Heart left ventricle (tissue), 16 donors: Measurements from ENCODE around the gene EIF5A2. TPM values are rescaled to one million over a fixed set of nuclear protein-coding genes. Genes with fewer than 3 reads are reported as not detected.

Experiments
- ATAC-seq, 4 donors: fragments of 200-7000 bp; cut with Tn5 transposase; one replicate each; pipeline ENCODE4 v1.9.1; 2020 to 2022; ENCODE audit warnings: moderate library complexity in 4 of 4, mild to moderate bottlenecking in 3 of 4, moderate number of reproducible peaks in 1 of 4
- DNase-seq, 5 donors: peaks; one replicate each; pipeline ENCODE4 v3.0.0-alpha.2; 2020
- H3K27ac ChIP-seq, 12 donors: fragments of 200-600 bp; sonication (generic) in 4 of 12; one replicate each; pipeline versions ENCODE4 v1.5.0 to v1.8.0; 2016 to 2022; ENCODE audit warnings: mild to moderate bottlenecking in 2 of 12
- H3K27me3 ChIP-seq, 9 donors: fragments of 200-600 bp; sonication (generic) in 2 of 9; one replicate each; pipeline versions ENCODE4 v1.5.1 to v1.8.0; 2016 to 2022; ENCODE audit warnings: mild to moderate bottlenecking in 3 of 9
- H3K36me3 ChIP-seq, 9 donors: fragments of 200-600 bp; sonication (generic) in 2 of 9; one replicate each; pipeline versions ENCODE4 v1.5.0 to v1.8.0; 2018 to 2022; ENCODE audit warnings: mild to moderate bottlenecking in 2 of 9
- H3K4me1 ChIP-seq, 12 donors: fragments of 200-600 bp; sonication (generic) in 4 of 12; one replicate each; pipeline versions ENCODE4 v1.5.0 to v1.8.0; 2016 to 2022; ENCODE audit warnings: mild to moderate bottlenecking in 3 of 12
- H3K4me3 ChIP-seq, 12 donors: fragments of 200-600 bp; sonication (generic) in 4 of 12; one replicate each; pipeline versions ENCODE4 v1.5.0 to v1.8.0; 2017 to 2022; ENCODE audit warnings: mild to moderate bottlenecking in 9 of 12, moderate library complexity in 4 of 12
- H3K9me3 ChIP-seq, 12 donors: fragments of 200-600 bp; sonication (generic) in 4 of 12; one replicate each; pipeline versions ENCODE4 v1.5.0 to v1.8.0; 2016 to 2022; ENCODE audit warnings: mild to moderate bottlenecking in 1 of 12
- CTCF ChIP-seq, 12 donors: fragments of 200-600 bp; sonication (generic) in 4 of 12; IDR thresholded peaks; one replicate each; pipeline versions ENCODE4 v1.5.0 to v1.8.0; 2018 to 2022; ENCODE audit warnings: antibody characterized with exemption in 12 of 12, mild to moderate bottlenecking in 5 of 12
- POLR2A ChIP-seq, 2 donors: fragments of 450-650 bp; IDR thresholded peaks; one replicate each; pipeline ENCODE4 v1.6.1; 2017; ENCODE audit warnings: antibody characterized with exemption in 2 of 2, mild to moderate bottlenecking in 2 of 2, moderate library complexity in 2 of 2
- WGBS, 4 donors: extraction: QIAGEN DNeasy Blood & Tissue Kit in 2 of 4; methylation state at CpG; one replicate each; pipeline versions ENCODE4 v1.1.5 to v1.1.7; 2013 to 2018; 5-methylcytosine and 5-hydroxymethylcytosine counted together
- intact Hi-C, 10 donors: fragments of 100-400 bp; cut with DNase I; formaldehyde crosslinking; loops; one replicate each; pipeline versions ENCODE4 v1.11.1 to v1.14.2; 2022
- polyA plus RNA-seq, 2 donors: library from polyadenylated mRNA; stranded (reverse); fragments of 200-250 nt; gene quantifications; one replicate each; pipeline ENCODE4 v1.2.3, GENCODE V29; 2013
- total RNA-seq, 9 donors: library from RNA; depleted of rRNA in 2 of 9; stranded (reverse); fragments of >200 nt in 2 of 9; fragmentation: NEBNext Ultra II Directional in 3 of 9; extraction: Animal tissue kit (Norgen Biotek cat#: 25700) in 3 of 9; gene quantifications; one replicate each; pipeline versions ENCODE4 v1.1.0 to v1.2.4, GENCODE V29; 2016 to 2023
- donor health status: ischemic (EF 13 %, LVEDD 7.1; RV severe dilation, severe dysfunction).
- donor health status: healthy with polysubstance abuse.
- donor health status: DM: no; HTN: yes; CAD: no.
- donor health status: DM: no; HTN: no; CAD: no.
- donor health status: ischemic (EF 25% LVEDD 6.9; RV normal size, moderate dysfunction).
- donor health status: ischemic (EF 25% LVEDD 5.7; RV mildly dilated, moderate dysfunction).
- donor health status: healthy.
- donor health status: DM: yes; HTN: yes; CAD: no.
- donor health status: ischemic (EF 35%, LVEDD 5.7; RV mildly dilated, moderate dysfunction).
- donor health status: nonischemic (EF 11% LVEDD 7.7; RV severe dilation, severe dysfunction).
- donor health status: DM: yes; HTN: yes; CAD: no.
- donor health status: PGD.
- donor health status: ischemic (EF 29% LVEDD 5.4; RV normal size, mild dysfunction).
- donor health status: nonischemic (EF 23%, LVEDD 6.1; RV moderate dilation, normal function).

Gene EIF5A2
- total and polyA plus RNA-seq, 11 donors: 1.6 to 13.9 (median 8.4) TPM

GRCh38 chr3:170953229-170953628, 44.8 kb upstream of the EIF5A2 start:
- WGBS, 4 donors: 67 to 75% (median 73%) methylated on average over 13 of the region's 13 CpGs
- no peak for ATAC-seq
- H3K27ac ChIP-seq: no peak overlapping the region
- DNase-seq: no peak
- intact Hi-C loops: no loop called here
- no peak overlapping the region for H3K4me3 ChIP-seq
- H3K27me3 ChIP-seq: no peaks in the 10 kb centered on the region
- no peak for TF ChIP-seq POLR2A (IDR thresholded peaks at IDR 0.05)
- TF ChIP-seq CTCF (IDR thresholded peaks at IDR 0.05): no peak
- no peaks in the 10 kb centered on the region for H3K4me1 ChIP-seq
- H3K9me3 ChIP-seq: no peaks in the 10 kb centered on the region
- no peaks in the 10 kb centered on the region for H3K36me3 ChIP-seq

- Histone ChIP-seq H3K9me3 (peaks cover 0 to 5% (median 0%) of the 10 kb centered on the region in 12 donors), H3K4me1 (no peaks in the 10 kb centered on the region), H3K27me3 (no peaks in the 10 kb centered on the region), H3K27ac (no peak overlapping the region), H3K36me3 (no peaks in the 10 kb centered on the region), H3K4me3 (no peak overlapping the region)
- no peak for TF ChIP-seq POLR2A (IDR thresholded peaks at IDR 0.05)
- no peak for TF ChIP-seq CTCF (IDR thresholded peaks at IDR 0.05)
- 81 to 92% (median 88%) methylated on average over 2 of the region's 2 CpGs for WGBS, 4 donors
- ATAC-seq: no peak
- intact Hi-C loops: no loop called here
- DNase-seq: no peak
Observed at GRCh38 chr3:170949211-170949610, 40.8 kb upstream of the EIF5A2 start.

GRCh38 chr3:170947018-170947769, 38.8 kb upstream of the EIF5A2 start:
- no peaks in the 10 kb centered on the region for H3K4me1 ChIP-seq
- no peak overlapping the region for H3K4me3 ChIP-seq
- WGBS, 4 donors: 93 to 97% (median 95%) methylated on average over 15 to 25 of the region's 25 CpGs
- no peak for TF ChIP-seq CTCF (IDR thresholded peaks at IDR 0.05)
- no peak for TF ChIP-seq POLR2A (IDR thresholded peaks at IDR 0.05)
- no peaks in the 10 kb centered on the region for H3K36me3 ChIP-seq
- DNase-seq (no peak), ATAC-seq (no peak)
- H3K9me3 ChIP-seq: peaks cover 0 to 11% (median 0%) of the 10 kb centered on the region in 12 donors
- intact Hi-C loops: no loop called here
- no peaks in the 10 kb centered on the region for H3K27me3 ChIP-seq
- H3K27ac ChIP-seq: no peak overlapping the region

GRCh38 chr3:170942011-170942410, 33.6 kb upstream of the EIF5A2 start:
- Histone ChIP-seq H3K27me3 (no peaks in the 10 kb centered on the region), H3K4me3 (no peak overlapping the region), H3K27ac (no peak overlapping the region), H3K4me1 (no peaks in the 10 kb centered on the region), H3K36me3 (no peaks in the 10 kb centered on the region), H3K9me3 (peaks cover 0 to 38% (median 8%) of the 10 kb centered on the region in 12 donors)
- ATAC-seq (no peak), DNase-seq (no peak)
- intact Hi-C loops: no loop called here
- TF ChIP-seq CTCF (IDR thresholded peaks at IDR 0.05) (no peak), POLR2A (IDR thresholded peaks at IDR 0.05) (no peak)
